ENCODE measurements around the gene LPCAT1.

Gene LPCAT1

DNA sequence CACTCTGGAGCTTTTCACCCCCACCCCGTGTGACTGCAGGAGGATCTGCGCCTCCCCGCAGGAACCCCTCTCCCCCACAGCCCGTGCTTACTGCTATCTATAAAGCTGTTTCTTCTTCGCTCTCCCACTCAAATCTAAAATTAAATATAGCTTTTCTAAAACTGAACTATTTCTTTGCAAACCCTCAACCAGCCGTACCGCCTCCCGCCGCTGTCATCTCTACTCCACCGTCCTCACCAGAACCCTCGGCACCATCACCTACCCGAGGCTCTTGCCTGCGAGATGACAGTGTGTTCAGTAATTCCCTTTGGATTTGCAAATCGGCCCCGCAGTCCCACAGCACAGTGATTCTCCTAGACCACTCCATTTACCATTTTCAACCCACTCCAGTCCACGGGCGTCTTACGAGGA, 13.6 kb downstream of the LPCAT1 start:
- TF ChIP-seq, protein P1, sequence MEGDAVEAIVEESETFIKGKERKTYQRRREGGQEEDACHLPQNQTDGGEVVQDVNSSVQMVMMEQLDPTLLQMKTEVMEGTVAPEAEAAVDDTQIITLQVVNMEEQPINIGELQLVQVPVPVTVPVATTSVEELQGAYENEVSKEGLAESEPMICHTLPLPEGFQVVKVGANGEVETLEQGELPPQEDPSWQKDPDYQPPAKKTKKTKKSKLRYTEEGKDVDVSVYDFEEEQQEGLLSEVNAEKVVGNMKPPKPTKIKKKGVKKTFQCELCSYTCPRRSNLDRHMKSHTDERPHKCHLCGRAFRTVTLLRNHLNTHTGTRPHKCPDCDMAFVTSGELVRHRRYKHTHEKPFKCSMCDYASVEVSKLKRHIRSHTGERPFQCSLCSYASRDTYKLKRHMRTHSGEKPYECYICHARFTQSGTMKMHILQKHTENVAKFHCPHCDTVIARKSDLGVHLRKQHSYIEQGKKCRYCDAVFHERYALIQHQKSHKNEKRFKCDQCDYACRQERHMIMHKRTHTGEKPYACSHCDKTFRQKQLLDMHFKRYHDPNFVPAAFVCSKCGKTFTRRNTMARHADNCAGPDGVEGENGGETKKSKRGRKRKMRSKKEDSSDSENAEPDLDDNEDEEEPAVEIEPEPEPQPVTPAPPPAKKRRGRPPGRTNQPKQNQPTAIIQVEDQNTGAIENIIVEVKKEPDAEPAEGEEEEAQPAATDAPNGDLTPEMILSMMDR (conservative IDR thresholded peaks at IDR 0.05), result no peak
- no peak for TF ChIP-seq ZFX (IDR thresholded peaks at IDR 0.05)
- no peak overlapping the region for H3K27ac ChIP-seq

DNA sequence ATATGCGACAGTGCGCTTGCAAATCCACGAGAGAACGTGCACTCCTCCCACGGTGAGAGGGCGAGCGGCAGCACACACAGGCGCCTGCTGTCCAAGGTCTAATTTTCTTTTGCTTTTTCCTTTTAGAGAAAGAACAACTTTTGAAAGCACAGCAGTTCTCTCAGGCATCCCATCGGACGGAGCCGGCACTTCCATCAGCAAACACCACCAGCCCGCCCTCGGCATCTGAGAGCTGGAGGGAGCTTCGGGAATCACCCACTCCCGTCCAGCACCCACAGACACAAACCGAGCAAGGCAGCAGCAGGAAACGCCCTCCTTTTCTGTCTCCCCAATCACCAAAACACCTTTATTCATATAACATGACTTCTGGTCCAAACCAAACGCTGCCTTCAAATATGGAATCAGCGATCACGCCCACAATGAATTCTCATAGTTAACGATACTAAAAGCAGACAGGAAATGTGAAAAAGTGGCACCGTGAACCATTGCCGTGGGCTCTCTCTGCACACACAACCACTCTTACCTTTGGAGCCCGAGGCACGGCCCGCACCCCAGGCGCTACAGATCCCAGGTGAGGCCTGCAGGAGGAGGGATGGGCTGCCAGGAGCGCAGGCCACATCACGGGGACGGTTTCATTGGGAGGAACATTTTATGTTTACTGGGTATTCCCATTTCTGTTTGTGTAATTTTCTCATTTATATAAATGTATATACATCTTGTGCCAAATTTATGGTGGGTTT, 14.2 kb downstream of the LPCAT1 start:
- TF ChIP-seq ZFX (IDR thresholded peaks at IDR 0.05), result no peak
- TF ChIP-seq, protein P1 (conservative IDR thresholded peaks at IDR 0.05), result no peak
- H3K27ac ChIP-seq, result no peak overlapping the region

DNA sequence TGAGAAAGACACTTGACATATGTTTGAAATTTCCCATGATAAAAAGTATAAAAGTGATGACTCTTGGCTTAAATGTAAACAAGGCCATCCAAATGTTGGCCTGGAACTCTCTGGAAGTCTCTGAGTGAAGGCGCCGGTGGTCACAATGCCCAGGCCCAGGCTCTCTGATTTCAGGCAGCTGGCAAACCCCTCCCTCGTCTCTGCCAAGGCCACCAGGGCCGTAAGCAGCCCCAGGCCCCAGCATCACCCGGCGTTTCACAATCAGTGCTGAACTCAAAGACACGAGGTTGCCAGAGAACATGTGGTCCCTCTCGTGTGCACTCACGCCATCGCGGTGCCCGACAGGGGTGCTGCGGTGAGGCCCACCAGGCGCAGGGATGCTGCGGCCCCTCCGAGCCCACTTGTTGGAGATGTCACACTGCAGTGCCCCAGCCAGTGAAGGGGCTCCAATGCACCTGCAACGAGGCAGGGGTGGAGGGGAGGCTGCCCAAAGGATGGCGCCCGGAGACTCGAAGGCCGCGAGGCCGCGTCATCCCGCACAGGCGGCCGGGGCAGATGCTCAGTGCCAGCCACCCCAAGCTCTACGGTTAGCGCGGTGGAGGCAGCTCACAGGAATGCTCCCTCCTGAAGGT, 15.0 kb downstream of the LPCAT1 start:
- peak overlapping the region; percentile 57; the same call in 1 of the 2 replicates for H3K27ac ChIP-seq
- TF ChIP-seq, protein P1 (conservative IDR thresholded peaks at IDR 0.05), result no peak
- no peak for TF ChIP-seq ZFX (IDR thresholded peaks at IDR 0.05)

DNA sequence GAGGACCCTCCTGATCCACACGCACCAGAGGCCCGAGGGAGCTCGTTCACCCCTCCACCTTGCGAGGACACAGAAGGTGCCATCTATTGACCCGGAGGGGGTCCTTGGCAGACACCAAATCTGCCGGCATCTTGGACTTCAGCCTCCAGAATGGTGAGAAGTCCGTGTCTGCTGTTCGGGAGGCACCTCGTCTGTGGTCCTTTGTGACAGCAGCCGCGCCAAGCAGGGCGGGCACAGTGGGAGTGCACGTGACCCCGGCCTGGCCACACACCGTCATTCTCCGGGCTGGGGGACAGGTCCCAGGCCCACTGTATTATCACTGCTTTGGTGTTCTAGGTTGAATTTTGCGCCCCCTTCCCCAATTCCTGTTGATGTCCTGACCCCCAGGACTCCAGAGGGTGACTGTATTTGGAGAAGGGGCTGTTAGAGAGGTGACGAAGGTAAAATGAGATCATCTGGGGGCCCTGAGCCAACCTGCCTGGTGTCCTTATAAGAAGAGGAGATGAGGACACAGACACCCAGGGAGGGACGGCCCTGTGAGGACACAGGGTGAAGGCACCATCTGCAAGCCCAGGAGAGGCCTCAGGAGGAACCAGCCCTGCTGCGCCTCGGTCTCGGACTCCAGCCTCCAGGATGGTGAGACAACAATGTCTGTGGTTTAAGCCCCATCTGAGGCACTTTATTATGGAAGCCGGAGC, 15.7 kb downstream of the LPCAT1 start:
- no peak for TF ChIP-seq ZFX (IDR thresholded peaks at IDR 0.05)
- TF ChIP-seq, protein P1 (conservative IDR thresholded peaks at IDR 0.05), result no peak
- peak overlapping the region; percentile 57 for H3K27ac ChIP-seq

DNA sequence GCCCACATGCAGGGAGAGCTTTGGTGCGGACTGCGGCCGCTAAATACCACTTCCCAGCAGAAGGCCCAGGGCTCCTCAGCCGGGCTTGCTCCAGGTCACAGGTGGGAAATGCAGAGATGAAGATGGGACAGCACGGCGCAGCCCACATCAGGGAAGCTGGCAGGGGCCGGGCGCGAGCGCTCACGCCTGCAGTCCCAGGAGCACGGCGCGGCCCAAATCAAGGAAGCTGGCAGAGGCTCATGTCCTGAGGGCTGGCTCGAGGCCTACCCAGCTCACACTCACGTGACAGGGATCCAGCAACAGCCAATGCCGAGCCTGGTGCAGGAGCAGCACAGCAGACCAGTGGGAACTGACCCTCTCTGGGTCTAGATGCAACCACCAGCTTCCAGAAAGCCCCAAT, 16.3 kb downstream of the LPCAT1 start:
- TF ChIP-seq ZFX (IDR thresholded peaks at IDR 0.05), result no peak
- TF ChIP-seq, protein P1 (conservative IDR thresholded peaks at IDR 0.05), result no peak
- peak overlapping the region; percentile 57 for H3K27ac ChIP-seq

DNA sequence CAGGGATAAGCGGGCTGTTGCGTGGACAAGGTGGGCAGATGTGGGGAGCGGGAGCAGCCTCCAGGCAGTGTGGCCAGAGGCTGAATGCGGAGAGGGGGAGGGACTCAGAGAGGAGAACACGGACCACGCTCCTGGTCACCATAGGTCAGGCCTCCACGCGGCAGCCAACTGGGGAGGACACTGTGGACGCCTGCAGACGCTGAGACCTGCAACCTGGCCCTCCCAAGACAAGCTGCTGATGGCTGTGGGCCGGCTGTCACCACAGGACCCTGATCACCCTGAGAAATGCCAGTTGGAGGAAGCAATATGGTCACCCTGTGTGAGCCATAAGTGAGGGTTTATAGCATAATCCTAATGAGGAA, 16.8 kb downstream of the LPCAT1 start:
- TF ChIP-seq, protein P1 (conservative IDR thresholded peaks at IDR 0.05), result no peak
- no peak for TF ChIP-seq ZFX (IDR thresholded peaks at IDR 0.05)
- peak overlapping the region; percentile 57 for H3K27ac ChIP-seq

Measured in C4-2B (cell line).